ENCODE measurements around the gene DNAH9.

- TF ChIP-seq POLR2A (IDR thresholded peaks at IDR 0.05; ENCODE audit: low read depth, low read length) (no peak), POLR2AphosphoS5 (IDR thresholded peaks at IDR 0.05; ENCODE audit: low read depth, low read length) (no peak), TAF1 (IDR thresholded peaks at IDR 0.05; ENCODE audit: borderline replicate concordance, low read depth, low read length) (no peak)
Observed at GRCh38 chr17:11704041-11704440, 105.8 kb downstream of the DNAH9 start.
